Gastrocnemius medialis (tissue), 4 donors: ENCODE data around the gene APOL5. TPM values are rescaled to one million over a fixed set of nuclear protein-coding genes. Genes with fewer than 3 reads are reported as not detected.
A peak's percentile ranks its signal among the peaks of the same experiment; 100 is the strongest.

Experiments used
- ATAC-seq, 2 donors: fragments of 150-250 bp; one replicate each; pipeline ENCODE4 v1.9.1; 2016
- DNase-seq, 2 donors: peaks; one replicate each; pipeline ENCODE4 v3.0.0-alpha.2; 2019
- H3K27ac ChIP-seq, 4 donors: fragments of 200-600 bp; sonication (generic); 1 replicate in 1 of 4; 2 replicates in 3 of 4; pipeline ENCODE4 v1.5.1; 2016 to 2018; ENCODE audit warnings: mild to moderate bottlenecking in 2 of 4, moderate library complexity in 1 of 4
- H3K27me3 ChIP-seq, 3 donors: fragments of 200-600 bp; sonication (generic) in 2 of 3; 1 replicate in 1 of 3; 2 replicates in 2 of 3; pipeline versions ENCODE4 v1.5.1 to v1.6.0; 2016 to 2019; ENCODE audit warnings: mild to moderate bottlenecking in 1 of 3, moderate library complexity in 1 of 3
- H3K36me3 ChIP-seq, 2 donors: fragments of 200-600 bp; sonication (generic) in 1 of 2; one replicate each; pipeline ENCODE4 v1.5.1; 2017 to 2018
- H3K4me1 ChIP-seq, 2 donors: fragments of 200-600 bp; sonication (generic) in 1 of 2; one replicate each; pipeline ENCODE4 v1.5.1; 2016 to 2017; ENCODE audit warnings: mild to moderate bottlenecking in 2 of 2
- H3K4me3 ChIP-seq, 4 donors: fragments of 200-600 bp; sonication (generic) in 3 of 4; 1 replicate in 1 of 4; 2 replicates in 3 of 4; pipeline ENCODE4 v1.5.1; 2016 to 2019; ENCODE audit warnings: mild to moderate bottlenecking in 2 of 4
- H3K9me3 ChIP-seq, 3 donors: fragments of 200-600 bp; sonication (generic) in 2 of 3; 1 replicate in 1 of 3; 2 replicates in 2 of 3; pipeline ENCODE4 v1.5.1; 2016 to 2019
- CTCF ChIP-seq, 5 experiments: fragments of 450-650 bp in 3 of 5; fragments of 200-600 bp in 2 of 5; sonication (generic) in 2 of 5; IDR thresholded peaks in 4 of 5; conservative IDR thresholded peaks in 1 of 5; 1 replicate in 4 of 5; 2 replicates in 1 of 5; pipeline ENCODE4 v1.5.1; 2016 to 2019; ENCODE audit warnings: antibody characterized with exemption in 5 of 5, mild to moderate bottlenecking in 3 of 5, moderate library complexity in 3 of 5
- POLR2A ChIP-seq, 2 donors: fragments of 450-650 bp; IDR thresholded peaks; one replicate each; pipeline ENCODE4 v1.6.1; 2017; ENCODE audit warnings: antibody characterized with exemption in 2 of 2, mild to moderate bottlenecking in 2 of 2, moderate library complexity in 2 of 2
- in situ Hi-C, 4 donors: fragments of 200-750 bp; cut with MboI; loops; one replicate each; pipeline versions ENCODE4 v1.15.0 to v1.8.0; 2017; ENCODE audit warnings: low sequenced_read_pairs in 4 of 4
- intact Hi-C: fragments of 100-400 bp; cut with DNase I; formaldehyde crosslinking; loops from one replicate; pipeline ENCODE4 v1.15.1; 2023; ENCODE audit warnings: low total_unique reads
- total RNA-seq, 4 donors: library from RNA; depleted of rRNA; stranded (reverse); fragments of >200 nt; gene quantifications; one replicate each; pipeline versions ENCODE4 v1.1.0 to v1.2.3, GENCODE V29; 2016

APOL5 gene
- total RNA-seq, 4 donors from 2014 or later, result 0.29 TPM; not detected in 3

GRCh38 chr22:35775339-35775738 is 57.7 kb downstream of the APOL5 start:
- intact Hi-C loops (no loop called here), in situ Hi-C loops (no loop called here)
- no peaks in the 10 kb centered on the region for H3K27me3 ChIP-seq
- H3K4me3 ChIP-seq, result no peak overlapping the region
- no peaks in the 10 kb centered on the region for H3K9me3 ChIP-seq
- TF ChIP-seq CTCF (IDR thresholded peaks at IDR 0.05 in 4 of 5, conservative IDR thresholded peaks at IDR 0.05 in 1 of 5) (no peak), POLR2A (IDR thresholded peaks at IDR 0.05) (no peak)
- H3K27ac ChIP-seq, result peak overlapping the region in 3 of 4 donors; percentile 2 to 43 (median 2)
- no peak for DNase-seq
- ATAC-seq, result no peak
- H3K36me3 ChIP-seq, result no peaks in the 10 kb centered on the region
- peaks cover 9 to 30% of the 10 kb centered on the region in 2 donors for H3K4me1 ChIP-seq

GRCh38 chr22:35777335-35777975 is 59.8 kb downstream of the APOL5 start:
- DNase-seq (no peak), ATAC-seq (no peak)
- Histone ChIP-seq H3K36me3 (no peaks in the 10 kb centered on the region), H3K27me3 (no peaks in the 10 kb centered on the region), H3K4me3 (no peak overlapping the region), H3K9me3 (no peaks in the 10 kb centered on the region), H3K27ac (peak overlapping the region in 2 of 4 donors; percentile 16 to 40), H3K4me1 (peaks cover 19 to 44% of the 10 kb centered on the region in 2 donors)
- TF ChIP-seq POLR2A (IDR thresholded peaks at IDR 0.05) (no peak), CTCF (IDR thresholded peaks at IDR 0.05 in 4 of 5, conservative IDR thresholded peaks at IDR 0.05 in 1 of 5) (no peak)
- in situ Hi-C loops, result no loop called here
- intact Hi-C loops, result no loop called here

Other genes with a start within 250 kb of the APOL5 start
- gene RASD2, start 177.0 kb upstream of the APOL5 start, total RNA-seq, result 1 to 10 TPM; 1.8 to 5.4 (median 1.9) TPM
- gene MB, start 100.5 kb upstream of the APOL5 start, total RNA-seq, result over 10,000 TPM in 2 of 4 donors, 1,000 to 10,000 TPM in 2; 7,153 to 19,373 (median 11,028) TPM
- gene APOL6, start 69.4 kb upstream of the APOL5 start, total RNA-seq, result 1 to 10 TPM; 1.5 to 4.5 (median 2.9) TPM